H1 (cell line): Measurements from ENCODE around the gene FERMT1. TPM values are rescaled to one million over a fixed set of nuclear protein-coding genes. Genes with fewer than 3 reads are reported as not detected.

ENCODE experiments used
- GTF2F1 ChIP-seq: IDR thresholded peaks from 2 replicates; pipeline ENCODE4 v1.6.1; 2012; ENCODE audit warnings: low read depth, low read length, improper control_type of control experiment, borderline replicate concordance
- JUN ChIP-seq: IDR thresholded peaks from 2 replicates; pipeline ENCODE4 v1.6.1; 2011; ENCODE audit warnings: low read depth, mild to moderate bottlenecking, improper control_type of control experiment, low read length
- JUND ChIP-seq: IDR thresholded peaks from 2 replicates; pipeline ENCODE4 v1.6.1; 2011; ENCODE audit warnings: mild to moderate bottlenecking, improper control_type of control experiment, low read length
- NRF1 ChIP-seq: IDR thresholded peaks from 2 replicates; pipeline ENCODE4 v1.6.1; 2011; ENCODE audit warnings: mild to moderate bottlenecking, low read depth, low read length, improper control_type of control experiment
- RNF2 ChIP-seq: fragments of 200-900, 300-1000 bp; sonication (generic); IDR thresholded peaks from 2 replicates; pipeline ENCODE4 v1.7.1; 2016; ENCODE audit warnings: borderline replicate concordance, low read depth, mild to moderate bottlenecking, antibody characterized with exemption, low read length; ENCODE audit not compliant: poor library complexity, severe bottlenecking; ENCODE audit errors: missing control alignments
- polyA plus RNA-seq, 7 experiments: library from polyadenylated mRNA; depleted of rRNA in 3 of 7; stranded (reverse) in 5 of 7; unstranded in 2 of 7; fragments of >200 nt in 5 of 7; fragments of 200-250 nt in 2 of 7; gene quantifications; 1 replicate in 5 of 7; 2 replicates in 1 of 7; 4 replicates in 1 of 7; pipeline versions ENCODE4 v1.2.1 to v1.2.3, GENCODE V29; 2011 to 2013; ENCODE audit warnings: missing spikeins in 2 of 7, mixed read lengths in 2 of 7
- total RNA-seq: library from RNA; stranded (reverse); fragmentation: NEBNext Ultra II Directional; extraction: Animal tissue kit (Norgen Biotek cat#: 25700); gene quantifications from 2 replicates; pipeline ENCODE4 v1.2.1, GENCODE V29; 2021
- TF ChIP-seq, protein P1 (sequence below): IDR thresholded peaks from 2 replicates; pipeline ENCODE4 v1.6.1; 2012; ENCODE audit warnings: inconsistent platforms
- TF ChIP-seq, protein P2 (sequence below): IDR thresholded peaks from 2 replicates; pipeline ENCODE4 v1.6.1; 2012; ENCODE audit warnings: inconsistent platforms

FERMT1 gene
- total and polyA plus RNA-seq, 2 of the 8 experiments (the other 6 are each of a cell fraction or from before 2014, with no cell fraction given) = 4.2 to 17.8 TPM

DNA sequence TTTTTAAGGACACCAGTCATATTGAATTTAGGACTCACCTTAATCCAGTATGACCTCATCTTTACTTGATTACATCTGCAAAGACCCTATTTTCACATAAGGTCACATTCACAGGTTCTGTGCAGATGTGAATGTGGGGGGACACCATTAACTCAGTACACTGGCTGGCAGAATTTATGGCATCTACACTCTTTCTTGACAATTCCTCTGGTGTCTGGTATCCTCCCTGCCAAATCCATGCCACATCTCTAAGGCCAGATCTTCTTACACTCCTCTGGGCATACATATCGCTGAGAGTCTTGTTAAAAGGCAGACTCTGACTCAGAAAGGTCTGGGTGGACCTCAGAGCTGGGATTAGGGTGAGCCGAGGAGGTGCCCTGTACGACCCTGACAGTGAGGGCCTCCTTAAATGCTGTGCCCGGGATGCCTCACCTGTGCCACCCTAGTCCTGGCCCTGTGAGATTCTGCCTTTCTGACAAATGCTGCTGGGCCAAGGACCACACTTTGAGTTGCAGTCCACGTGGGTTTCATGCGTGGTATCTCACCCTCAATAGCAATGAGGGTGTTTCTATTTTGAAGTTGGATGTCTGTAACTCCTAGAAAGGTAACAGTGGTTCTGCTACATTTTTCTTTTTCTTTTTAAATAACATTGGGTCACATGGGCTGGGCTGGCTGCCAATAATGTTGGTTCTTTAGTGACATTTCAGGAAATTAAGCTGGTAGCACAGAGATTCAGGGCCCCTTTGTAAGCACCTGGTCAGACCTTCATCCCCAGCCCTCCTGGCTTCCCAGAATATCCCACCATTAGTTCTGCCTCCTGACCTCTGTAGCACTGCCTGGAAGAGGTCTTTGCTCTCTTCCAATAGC is 51.8 kb downstream of the FERMT1 start (continued):
- TF ChIP-seq GTF2F1 = no peak
- TF ChIP-seq JUN = no peak
- TF ChIP-seq RNF2 = no peak
- TF ChIP-seq, protein P1, sequence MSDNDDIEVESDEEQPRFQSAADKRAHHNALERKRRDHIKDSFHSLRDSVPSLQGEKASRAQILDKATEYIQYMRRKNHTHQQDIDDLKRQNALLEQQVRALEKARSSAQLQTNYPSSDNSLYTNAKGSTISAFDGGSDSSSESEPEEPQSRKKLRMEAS = no peak
- no peak for TF ChIP-seq NRF1
- TF ChIP-seq, protein P2, sequence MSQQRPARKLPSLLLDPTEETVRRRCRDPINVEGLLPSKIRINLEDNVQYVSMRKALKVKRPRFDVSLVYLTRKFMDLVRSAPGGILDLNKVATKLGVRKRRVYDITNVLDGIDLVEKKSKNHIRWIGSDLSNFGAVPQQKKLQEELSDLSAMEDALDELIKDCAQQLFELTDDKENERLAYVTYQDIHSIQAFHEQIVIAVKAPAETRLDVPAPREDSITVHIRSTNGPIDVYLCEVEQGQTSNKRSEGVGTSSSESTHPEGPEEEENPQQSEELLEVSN = no peak
- TF ChIP-seq JUND = no peak
